Gastrocnemius medialis (tissue), 4 donors: ENCODE results near the gene BCL2L1. TPM values are rescaled to one million over a fixed set of nuclear protein-coding genes. Genes with fewer than 3 reads are reported as not detected.
"Not testable (repeated sequence)": the region's sequence is repeated elsewhere in the genome, so short reads cannot be mapped to it uniquely, and the experiment has no call there.

Experiments
- ATAC-seq, 2 donors: fragments of 150-250 bp; one replicate each; pipeline ENCODE4 v1.9.1; 2016
- DNase-seq, 2 donors: peaks; one replicate each; pipeline ENCODE4 v3.0.0-alpha.2; 2019
- H3K27ac ChIP-seq, 4 donors: fragments of 200-600 bp; sonication (generic); 1 replicate in 1 of 4; 2 replicates in 3 of 4; pipeline ENCODE4 v1.5.1; 2016 to 2018; ENCODE audit warnings: mild to moderate bottlenecking in 2 of 4, moderate library complexity in 1 of 4
- H3K27me3 ChIP-seq, 3 donors: fragments of 200-600 bp; sonication (generic) in 2 of 3; 1 replicate in 1 of 3; 2 replicates in 2 of 3; pipeline versions ENCODE4 v1.5.1 to v1.6.0; 2016 to 2019; ENCODE audit warnings: mild to moderate bottlenecking in 1 of 3, moderate library complexity in 1 of 3
- H3K36me3 ChIP-seq, 2 donors: fragments of 200-600 bp; sonication (generic) in 1 of 2; one replicate each; pipeline ENCODE4 v1.5.1; 2017 to 2018
- H3K4me1 ChIP-seq, 2 donors: fragments of 200-600 bp; sonication (generic) in 1 of 2; one replicate each; pipeline ENCODE4 v1.5.1; 2016 to 2017; ENCODE audit warnings: mild to moderate bottlenecking in 2 of 2
- H3K4me3 ChIP-seq, 4 donors: fragments of 200-600 bp; sonication (generic) in 3 of 4; 1 replicate in 1 of 4; 2 replicates in 3 of 4; pipeline ENCODE4 v1.5.1; 2016 to 2019; ENCODE audit warnings: mild to moderate bottlenecking in 2 of 4
- H3K9me3 ChIP-seq, 3 donors: fragments of 200-600 bp; sonication (generic) in 2 of 3; 1 replicate in 1 of 3; 2 replicates in 2 of 3; pipeline ENCODE4 v1.5.1; 2016 to 2019
- POLR2A ChIP-seq, 2 donors: fragments of 450-650 bp; IDR thresholded peaks; one replicate each; pipeline ENCODE4 v1.6.1; 2017; ENCODE audit warnings: antibody characterized with exemption in 2 of 2, mild to moderate bottlenecking in 2 of 2, moderate library complexity in 2 of 2
- in situ Hi-C, 4 donors: fragments of 200-750 bp; cut with MboI; loops; one replicate each; pipeline versions ENCODE4 v1.15.0 to v1.8.0; 2017; ENCODE audit warnings: low sequenced_read_pairs in 4 of 4
- intact Hi-C: fragments of 100-400 bp; cut with DNase I; formaldehyde crosslinking; loops from one replicate; pipeline ENCODE4 v1.15.1; 2023; ENCODE audit warnings: low total_unique reads
- total RNA-seq, 4 donors: library from RNA; depleted of rRNA; stranded (reverse); fragments of >200 nt; gene quantifications; one replicate each; pipeline versions ENCODE4 v1.1.0 to v1.2.3, GENCODE V29; 2016
- TF ChIP-seq, protein P1 (sequence below), 5 experiments: fragments of 450-650 bp in 3 of 5; fragments of 200-600 bp in 2 of 5; sonication (generic) in 2 of 5; IDR thresholded peaks in 4 of 5; conservative IDR thresholded peaks in 1 of 5; 1 replicate in 4 of 5; 2 replicates in 1 of 5; pipeline ENCODE4 v1.5.1; 2016 to 2019; ENCODE audit warnings: antibody characterized with exemption in 5 of 5, mild to moderate bottlenecking in 3 of 5, moderate library complexity in 3 of 5

Gene BCL2L1
- total RNA-seq, 4 donors from 2014 or later = 41.5 to 87.8 (median 55.3) TPM

DNA sequence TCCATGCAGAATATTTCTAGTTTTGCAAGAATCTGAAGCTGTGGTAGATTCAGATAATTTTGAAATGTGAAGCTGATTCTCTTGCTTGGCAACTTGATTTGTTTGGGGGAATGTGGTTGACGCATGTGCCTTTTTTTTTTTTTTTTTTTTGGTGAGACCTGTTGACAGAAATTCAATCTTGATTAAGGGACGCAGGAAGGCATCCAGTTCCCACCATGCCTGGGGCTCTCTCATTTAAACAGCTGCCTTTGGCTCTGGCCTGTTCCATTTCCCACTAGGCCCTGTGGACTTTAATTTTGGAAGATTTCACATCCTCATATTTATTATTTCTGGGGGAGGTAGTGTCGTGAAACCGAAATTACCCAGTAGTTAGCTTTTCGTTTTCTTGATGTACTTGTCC is 25.0 kb upstream of the BCL2L1 start:
- peaks cover 32 to 46% of the 10 kb centered on the region in 2 donors for H3K4me1 ChIP-seq
- H3K9me3 ChIP-seq = no peaks in the 10 kb centered on the region
- peak overlapping the region; percentile 79 to 88 (median 83) for H3K27ac ChIP-seq
- DNase-seq (peak; percentile 39 to 76), ATAC-seq (peak; percentile 67 to 83)
- no peaks in the 10 kb centered on the region for H3K36me3 ChIP-seq
- intact Hi-C loops = loop anchor here (2.0 to 5.0 kb wide), 2 partner anchors 40 to 61 kb away; no protein-coding TSS in a partner anchor
- in situ Hi-C loops = loop anchor here in 2 of 4 donors (10.0 to 25.0 kb wide), 3 partner anchors 67 to 185 kb away; partner anchors contain the start of genes FOXS1 (in 1 of the 2) and MYLK2 (in 1 of the 2)
- H3K4me3 ChIP-seq = peak overlapping the region in 1 of 4 donors; percentile 11
- TF ChIP-seq, protein P1, sequence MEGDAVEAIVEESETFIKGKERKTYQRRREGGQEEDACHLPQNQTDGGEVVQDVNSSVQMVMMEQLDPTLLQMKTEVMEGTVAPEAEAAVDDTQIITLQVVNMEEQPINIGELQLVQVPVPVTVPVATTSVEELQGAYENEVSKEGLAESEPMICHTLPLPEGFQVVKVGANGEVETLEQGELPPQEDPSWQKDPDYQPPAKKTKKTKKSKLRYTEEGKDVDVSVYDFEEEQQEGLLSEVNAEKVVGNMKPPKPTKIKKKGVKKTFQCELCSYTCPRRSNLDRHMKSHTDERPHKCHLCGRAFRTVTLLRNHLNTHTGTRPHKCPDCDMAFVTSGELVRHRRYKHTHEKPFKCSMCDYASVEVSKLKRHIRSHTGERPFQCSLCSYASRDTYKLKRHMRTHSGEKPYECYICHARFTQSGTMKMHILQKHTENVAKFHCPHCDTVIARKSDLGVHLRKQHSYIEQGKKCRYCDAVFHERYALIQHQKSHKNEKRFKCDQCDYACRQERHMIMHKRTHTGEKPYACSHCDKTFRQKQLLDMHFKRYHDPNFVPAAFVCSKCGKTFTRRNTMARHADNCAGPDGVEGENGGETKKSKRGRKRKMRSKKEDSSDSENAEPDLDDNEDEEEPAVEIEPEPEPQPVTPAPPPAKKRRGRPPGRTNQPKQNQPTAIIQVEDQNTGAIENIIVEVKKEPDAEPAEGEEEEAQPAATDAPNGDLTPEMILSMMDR (IDR thresholded peaks at IDR 0.05 in 4 of 5, conservative IDR thresholded peaks at IDR 0.05 in 1 of 5) = no peak
- TF ChIP-seq POLR2A (IDR thresholded peaks at IDR 0.05) = no peak
- H3K27me3 ChIP-seq = no peaks in the 10 kb centered on the region

DNA sequence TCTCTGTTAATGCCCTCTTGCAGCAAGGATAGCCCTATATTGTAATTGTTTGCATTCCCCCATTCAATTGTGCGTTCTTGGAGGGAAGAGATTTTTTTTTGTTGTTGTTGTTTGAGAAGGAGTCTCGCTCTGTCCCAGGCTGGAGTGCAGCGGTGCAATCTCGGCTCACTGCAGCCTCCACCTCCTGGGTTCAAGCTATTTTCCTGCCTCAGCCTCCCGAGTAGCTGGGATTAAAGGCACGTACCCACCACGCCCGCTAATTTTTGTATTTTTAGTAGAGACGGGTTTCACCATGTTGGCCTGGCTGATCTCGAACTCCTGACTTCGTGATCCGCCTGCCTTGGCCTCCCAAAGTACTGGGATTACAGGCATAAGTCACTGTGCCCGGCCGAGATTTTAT is 24.4 kb upstream of the BCL2L1 start:
- Histone ChIP-seq H3K27ac (peak overlapping the region; percentile 79 to 88 (median 83)), H3K4me1 (peaks cover 32 to 46% of the 10 kb centered on the region in 2 donors)
- not testable (repeated sequence) for H3K9me3 ChIP-seq, DNase-seq, H3K36me3 ChIP-seq, H3K27me3 ChIP-seq, H3K4me3 ChIP-seq, ATAC-seq
- in situ Hi-C loops (loop anchor here in 2 of 4 donors (10.0 to 25.0 kb wide), 3 partner anchors 68 to 185 kb away; partner anchors contain the start of genes FOXS1 (in 1 of the 2) and MYLK2 (in 1 of the 2)), intact Hi-C loops (loop anchor here (5.0 kb wide), 1 partner anchor 40 kb away; no protein-coding TSS in a partner anchor)

DNA sequence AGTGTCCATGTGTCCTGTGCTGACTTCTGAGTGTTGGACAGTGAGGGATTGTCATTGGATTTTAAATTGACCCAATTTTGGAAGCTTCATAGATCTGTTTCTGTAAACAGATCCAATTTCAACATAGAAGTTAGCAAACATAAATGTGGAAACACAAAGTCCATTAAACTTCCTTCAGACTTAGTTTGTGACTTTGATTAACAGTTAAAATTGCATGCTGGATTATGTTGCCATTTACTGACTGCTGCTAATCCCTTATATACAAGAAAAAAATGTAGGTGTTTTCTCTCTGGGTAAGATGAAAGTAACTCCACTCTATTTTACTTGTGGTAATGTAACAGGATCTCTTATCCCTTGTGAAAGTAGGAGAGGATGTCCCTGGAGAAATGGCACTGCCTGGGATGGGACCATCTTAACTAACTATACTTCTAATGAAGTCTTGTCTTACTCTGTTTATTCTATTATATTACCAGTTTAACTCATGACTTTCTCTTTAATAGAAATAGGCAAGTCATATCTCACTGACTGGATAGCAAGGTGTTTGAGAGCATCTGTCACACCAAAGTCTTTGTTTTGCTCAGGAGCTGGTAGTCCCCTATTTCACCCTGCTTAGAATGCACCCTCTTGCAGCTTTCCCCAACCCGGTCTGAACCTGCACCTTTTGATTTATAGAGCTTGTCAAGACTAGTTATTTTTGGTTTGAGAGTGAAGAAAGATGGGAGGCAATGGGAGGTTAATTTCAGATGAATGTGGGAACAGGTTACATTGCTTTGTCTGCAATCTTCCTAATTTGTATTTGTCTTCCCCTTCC is 23.6 kb upstream of the BCL2L1 start:
- no peak for DNase-seq
- peak; percentile 68 to 85 for ATAC-seq
- peak overlapping the region; percentile 79 to 88 (median 83) for H3K27ac ChIP-seq
- in situ Hi-C loops (loop anchor here in 2 of 4 donors (10.0 to 25.0 kb wide), 3 partner anchors 69 to 184 kb away; partner anchors contain the start of genes FOXS1 (in 1 of the 2) and MYLK2 (in 1 of the 2)), intact Hi-C loops (loop anchor here (5.0 kb wide), 1 partner anchor 41 kb away; no protein-coding TSS in a partner anchor)
- H3K27me3 ChIP-seq = no peaks in the 10 kb centered on the region
- TF ChIP-seq, protein P1 (IDR thresholded peaks at IDR 0.05 in 4 of 5, conservative IDR thresholded peaks at IDR 0.05 in 1 of 5) = no peak
- TF ChIP-seq POLR2A (IDR thresholded peaks at IDR 0.05) = no peak
- no peak overlapping the region for H3K4me3 ChIP-seq
- H3K4me1 ChIP-seq = peaks cover 32 to 46% of the 10 kb centered on the region in 2 donors
- no peaks in the 10 kb centered on the region for H3K9me3 ChIP-seq
- no peaks in the 10 kb centered on the region for H3K36me3 ChIP-seq

DNA sequence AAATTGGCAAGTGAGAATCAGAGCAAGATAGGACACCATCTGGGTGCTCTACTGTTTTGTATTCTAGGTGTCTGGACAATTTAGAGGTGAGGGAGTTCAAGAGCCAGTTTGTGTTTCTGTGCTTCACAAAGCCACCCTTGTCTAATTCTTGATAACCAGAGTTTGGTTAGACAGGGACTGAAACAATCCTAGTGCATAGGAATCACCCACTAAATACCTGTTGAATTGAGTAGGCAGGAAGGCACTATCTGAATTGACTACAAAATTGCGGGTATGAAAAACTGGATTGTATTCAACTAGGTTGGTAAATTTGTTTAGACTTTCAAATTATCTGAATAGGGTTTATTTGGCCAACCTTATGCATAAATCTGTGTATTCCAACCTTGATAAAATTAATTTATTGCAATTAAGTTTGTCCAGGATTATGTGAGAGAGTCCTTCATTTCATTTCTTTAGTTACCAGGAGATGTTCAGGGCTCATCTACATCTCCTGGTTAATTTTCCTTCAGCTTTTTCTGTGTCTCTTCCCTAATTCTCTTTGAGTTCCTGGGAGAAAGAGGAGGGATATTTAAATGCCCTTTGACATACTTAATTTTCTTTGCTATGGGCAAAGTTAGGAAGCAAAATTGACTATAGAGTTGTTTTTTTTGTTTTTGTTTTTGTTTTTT is 18.1 kb upstream of the BCL2L1 start:
- H3K9me3 ChIP-seq = no peaks in the 10 kb centered on the region
- ATAC-seq = no peak
- no peak for DNase-seq
- no peak overlapping the region for H3K27ac ChIP-seq
- TF ChIP-seq POLR2A (IDR thresholded peaks at IDR 0.05) = no peak
- TF ChIP-seq, protein P1 (IDR thresholded peaks at IDR 0.05 in 4 of 5, conservative IDR thresholded peaks at IDR 0.05 in 1 of 5) = no peak
- H3K4me1 ChIP-seq = peaks cover 12 to 19% of the 10 kb centered on the region in 2 donors
- intact Hi-C loops = no loop called here
- H3K27me3 ChIP-seq = no peaks in the 10 kb centered on the region
- no peaks in the 10 kb centered on the region for H3K36me3 ChIP-seq
- H3K4me3 ChIP-seq = no peak overlapping the region
- in situ Hi-C loops = loop anchor here in 2 of 4 donors (10.0 to 25.0 kb wide), 3 partner anchors 74 to 178 kb away; partner anchors contain the start of genes FOXS1 (in 1 of the 2) and MYLK2 (in 1 of the 2)
